Activated CD8-positive, alpha-beta memory T cell treated with anti-CD3 and anti-CD28 coated beads, Interleukin-2, amount 10 ng/mL, durations not matched to agents 7 days and 5 days (primary cell): ENCODE measurements around the gene BCL2. TPM values are rescaled to one million over a fixed set of nuclear protein-coding genes. Genes with fewer than 3 reads are reported as not detected.

Experiments
- ATAC-seq: fragments of 150-1000 bp; cut with Tn5 transposase; one replicate; pipeline ENCODE4 v1.10.0; 2021; ENCODE audit warnings: moderate library complexity
- CTCF ChIA-PET: fragments of 350-600 bp; sonication (Branson Sonifier 250); formaldehyde crosslinking; loops from one replicate; lab custom pipeline; 2021; ENCODE audit warnings: antibody characterized with exemption; lab: Charles Lee
- DNase-seq: peaks from one replicate; pipeline ENCODE4 v3.0.0-alpha.2; 2020
- H3K27ac Mint-ChIP-seq: one replicate; pipeline ENCODE4 v1.8.0; 2021; ENCODE audit warnings: mild to moderate bottlenecking, mixed read lengths
- H3K27me3 Mint-ChIP-seq: one replicate; pipeline ENCODE4 v1.8.0; 2021; ENCODE audit warnings: mixed read lengths
- H3K36me3 Mint-ChIP-seq: one replicate; pipeline ENCODE4 v1.8.0; 2021; ENCODE audit warnings: mild to moderate bottlenecking, mixed read lengths
- H3K4me1 Mint-ChIP-seq: one replicate; pipeline ENCODE4 v1.8.0; 2021; ENCODE audit warnings: mixed read lengths
- H3K4me3 Mint-ChIP-seq: one replicate; pipeline ENCODE4 v1.8.0; 2021; ENCODE audit warnings: mild to moderate bottlenecking, moderate library complexity, mixed read lengths
- H3K9me3 Mint-ChIP-seq: one replicate; pipeline ENCODE4 v1.8.0; 2022; ENCODE audit warnings: low read depth, mixed read lengths
- total RNA-seq, 2 experiments: library from RNA; stranded (reverse); gene quantifications; one replicate each; pipeline ENCODE4 v1.2.3, GENCODE V29; 2021

The BCL2 gene
- total RNA-seq, 2 experiments from 2014 or later: 118 to 143 TPM

DNA sequence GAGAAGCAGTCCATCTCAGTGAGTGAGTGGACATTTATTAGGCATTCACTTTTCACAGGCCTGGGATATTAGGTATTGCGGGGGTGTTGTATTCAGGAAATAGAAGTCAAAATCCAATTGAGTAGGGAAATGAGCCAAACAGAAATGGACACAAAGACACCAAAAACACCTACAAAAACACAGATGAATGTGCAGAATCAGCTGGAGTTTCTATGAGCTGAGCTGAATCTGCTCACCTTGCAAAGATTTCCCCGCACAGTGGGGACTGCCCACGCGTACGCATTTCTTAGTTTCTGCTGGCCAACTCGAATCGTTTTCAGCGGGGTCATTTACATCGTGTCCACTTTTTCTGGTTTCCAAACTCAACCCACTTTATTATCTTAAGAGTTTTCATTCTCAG, 160.0 kb downstream of the BCL2 start:
- DNase-seq (no peak), ATAC-seq (no peak)
- no peaks in the 10 kb centered on the region for H3K9me3 Mint-ChIP-seq
- H3K4me1 Mint-ChIP-seq: peaks cover 100% of the 10 kb centered on the region
- CTCF ChIA-PET: interaction anchor here (2.3 kb wide), 1 partner anchor 163 kb away, joined by 6 read pairs; no protein-coding TSS in a partner anchor
- peak overlapping the region; percentile 90 for H3K27ac Mint-ChIP-seq
- no peaks in the 10 kb centered on the region for H3K27me3 Mint-ChIP-seq
- peaks cover 40% of the 10 kb centered on the region for H3K36me3 Mint-ChIP-seq
- peak overlapping the region; percentile 76 for H3K4me3 Mint-ChIP-seq

DNA sequence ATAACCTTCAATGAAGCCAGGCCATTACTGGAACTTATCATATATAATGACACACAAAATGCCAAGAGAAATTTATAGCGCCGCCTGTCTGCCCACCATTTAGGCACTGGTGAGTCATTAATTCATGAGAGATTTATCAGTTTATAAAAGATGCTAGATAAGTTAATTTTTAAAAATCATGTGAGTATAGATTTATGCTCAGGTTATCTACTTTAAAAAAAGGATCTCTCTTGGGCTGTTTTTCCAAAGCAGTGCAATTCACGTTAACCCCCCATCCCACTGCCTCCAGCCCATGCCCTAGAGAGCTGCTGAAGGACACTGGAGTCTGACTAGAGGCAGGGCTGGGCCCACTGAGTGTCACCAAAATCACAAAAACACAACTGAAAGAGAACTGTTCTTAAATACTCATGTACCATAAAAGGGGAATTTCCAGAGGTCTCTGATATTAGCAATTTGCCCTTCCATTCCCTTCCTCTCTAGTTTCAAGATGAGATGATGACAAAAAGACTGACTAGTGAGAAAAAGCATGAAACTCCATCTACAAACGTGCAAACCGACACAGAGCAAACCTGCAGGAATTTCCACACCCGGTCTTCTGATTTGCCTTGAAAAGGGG, 160.8 kb downstream of the BCL2 start:
- CTCF ChIA-PET: interaction anchor here (1.1 to 9.0 kb wide), 5 partner anchors 28 to 164 kb away, joined by 3 to 50 read pairs (median 5); partner anchors contain the start of gene BCL2
- H3K27ac Mint-ChIP-seq: peak overlapping the region; percentile 90
- no peaks in the 10 kb centered on the region for H3K27me3 Mint-ChIP-seq
- DNase-seq (no peak), ATAC-seq (no peak)
- H3K4me1 Mint-ChIP-seq: peaks cover 100% of the 10 kb centered on the region
- peaks cover 41% of the 10 kb centered on the region for H3K36me3 Mint-ChIP-seq
- H3K4me3 Mint-ChIP-seq: peak overlapping the region; percentile 76
- H3K9me3 Mint-ChIP-seq: no peaks in the 10 kb centered on the region

DNA sequence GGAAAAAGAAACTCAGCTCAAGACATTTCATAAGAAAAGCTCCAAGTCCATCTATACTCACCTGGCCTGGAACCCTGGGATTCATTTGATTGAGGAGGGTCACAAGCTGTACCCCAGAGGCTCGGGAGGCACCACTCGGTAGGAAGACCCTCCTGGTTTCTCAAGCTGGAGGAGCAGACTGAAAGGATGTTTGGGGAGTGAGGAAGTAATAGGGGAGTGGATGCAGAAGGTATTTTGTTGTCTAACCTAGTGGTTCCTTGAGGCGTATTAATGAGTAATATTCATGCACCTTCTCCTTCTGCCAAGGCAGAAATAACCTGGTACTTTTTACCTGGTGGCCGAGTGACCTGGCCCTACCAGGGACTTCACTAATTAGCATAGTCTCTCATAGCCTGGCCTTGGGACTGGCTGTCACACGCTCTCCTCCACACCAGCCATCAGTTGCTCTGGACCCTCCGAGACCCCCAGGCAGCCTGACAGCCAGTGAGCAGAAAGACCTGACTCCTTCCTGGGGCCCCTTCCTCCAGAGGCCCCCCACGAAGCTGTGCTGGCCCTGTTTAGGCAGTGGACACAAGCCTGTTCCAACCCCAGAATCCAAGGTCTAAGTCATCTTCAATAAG, 161.4 kb downstream of the BCL2 start:
- CTCF ChIA-PET: interaction anchor here (0.7 to 9.0 kb wide), 8 partner anchors 22 to 165 kb away, joined by 3 to 50 read pairs (median 4); partner anchors contain the start of gene BCL2
- Mint-ChIP-seq H3K27ac (peak overlapping the region; percentile 90), H3K27me3 (no peaks in the 10 kb centered on the region), H3K9me3 (no peaks in the 10 kb centered on the region), H3K36me3 (peaks cover 37% of the 10 kb centered on the region), H3K4me1 (peaks cover 100% of the 10 kb centered on the region), H3K4me3 (peak overlapping the region; percentile 76)
- ATAC-seq (no peak), DNase-seq (no peak)

DNA sequence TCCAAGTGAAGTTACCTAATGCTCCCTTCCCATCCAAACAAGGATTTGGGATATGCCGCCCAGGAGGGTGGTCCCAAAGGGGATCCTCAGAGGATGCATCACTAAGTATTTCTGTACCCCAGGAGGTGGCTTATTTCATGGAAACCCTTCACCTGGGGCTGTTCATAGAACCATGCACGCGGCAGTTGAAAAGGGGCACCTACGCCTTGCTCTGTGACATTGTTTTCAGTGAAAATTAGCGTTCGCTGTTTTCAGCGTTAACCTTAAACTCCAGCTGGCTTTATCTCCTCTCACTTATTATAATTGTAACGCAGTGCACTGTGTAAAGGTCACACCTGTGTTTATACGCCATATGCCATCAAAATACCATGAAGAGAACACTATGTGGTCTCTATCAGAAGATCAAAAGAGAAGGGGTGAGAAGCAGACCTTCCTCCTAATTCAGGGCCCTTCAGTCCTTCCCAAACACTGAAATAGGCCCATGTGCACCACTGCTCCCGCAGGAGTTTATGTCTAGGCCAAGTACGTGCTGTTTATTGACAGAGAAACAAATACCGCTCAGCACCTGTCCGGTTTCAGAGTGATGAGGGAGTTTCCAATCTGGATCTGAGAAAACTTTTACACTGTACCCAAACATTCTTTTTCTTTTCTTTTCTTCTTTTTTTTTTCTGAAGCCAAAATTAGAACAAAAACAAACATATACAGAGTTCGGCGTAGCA, 162.1 kb downstream of the BCL2 start:
- peaks cover 100% of the 10 kb centered on the region for H3K4me1 Mint-ChIP-seq
- ATAC-seq (no peak), DNase-seq (no peak)
- CTCF ChIA-PET: interaction anchor here (0.7 to 9.0 kb wide), 9 partner anchors 22 to 165 kb away, joined by 3 to 50 read pairs (median 5); partner anchors contain the start of gene BCL2
- H3K4me3 Mint-ChIP-seq: peak overlapping the region; percentile 76
- H3K27me3 Mint-ChIP-seq: no peaks in the 10 kb centered on the region
- H3K27ac Mint-ChIP-seq: peak overlapping the region; percentile 90
- no peaks in the 10 kb centered on the region for H3K9me3 Mint-ChIP-seq
- peaks cover 35% of the 10 kb centered on the region for H3K36me3 Mint-ChIP-seq

DNA sequence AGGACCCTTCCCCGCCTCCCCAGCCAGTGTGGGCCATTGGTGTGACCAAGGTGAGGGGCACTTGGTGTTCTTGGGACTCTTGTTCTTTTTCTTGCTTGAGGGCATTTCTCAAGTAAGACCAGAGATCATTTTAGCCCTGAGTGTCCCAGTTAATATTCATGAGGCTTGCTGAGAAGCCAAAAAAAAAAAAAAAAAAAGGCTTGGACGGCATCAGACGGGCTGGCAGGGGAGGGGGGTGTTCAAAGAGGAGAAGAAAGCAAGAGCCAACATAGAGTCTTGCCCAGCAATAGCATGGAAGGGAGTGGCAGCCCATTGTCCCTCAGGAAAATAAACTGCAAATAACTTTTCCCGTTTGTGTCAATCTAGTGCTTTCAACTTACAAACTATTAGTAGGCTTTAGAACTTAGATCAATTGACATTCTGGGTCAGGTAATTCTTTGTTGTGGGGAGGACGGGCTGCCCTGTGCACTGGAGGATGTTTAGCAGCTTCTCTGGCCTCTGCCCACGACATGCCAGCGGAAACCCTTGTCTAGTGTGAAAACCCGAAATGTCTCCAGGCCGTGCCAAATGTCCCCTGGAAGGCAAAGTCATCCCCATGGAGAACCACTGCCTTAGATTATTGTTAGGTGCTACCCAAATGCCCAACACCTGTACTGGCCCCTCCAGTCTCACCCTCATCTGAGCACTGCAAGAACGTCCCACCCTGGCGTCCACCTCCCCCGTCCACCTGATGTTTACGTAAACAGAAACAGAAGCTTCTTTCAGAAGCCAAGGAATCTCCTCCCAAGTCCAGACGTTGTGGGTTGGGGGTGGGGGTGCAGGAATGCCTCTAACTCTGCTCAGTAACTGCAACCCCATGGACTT, 163.4 kb downstream of the BCL2 start:
- CTCF ChIA-PET: interaction anchor here (0.7 to 9.0 kb wide), 16 partner anchors 11 to 171 kb away, joined by 3 to 50 read pairs (median 4); partner anchors contain the start of gene BCL2
- DNase-seq: no peak
- H3K27me3 Mint-ChIP-seq: no peaks in the 10 kb centered on the region
- no peak for ATAC-seq
- H3K4me1 Mint-ChIP-seq: peaks cover 98% of the 10 kb centered on the region
- peaks cover 35% of the 10 kb centered on the region for H3K36me3 Mint-ChIP-seq
- H3K4me3 Mint-ChIP-seq: peak overlapping the region; percentile 76
- H3K27ac Mint-ChIP-seq: peak overlapping the region; percentile 90
- no peaks in the 10 kb centered on the region for H3K9me3 Mint-ChIP-seq

DNA sequence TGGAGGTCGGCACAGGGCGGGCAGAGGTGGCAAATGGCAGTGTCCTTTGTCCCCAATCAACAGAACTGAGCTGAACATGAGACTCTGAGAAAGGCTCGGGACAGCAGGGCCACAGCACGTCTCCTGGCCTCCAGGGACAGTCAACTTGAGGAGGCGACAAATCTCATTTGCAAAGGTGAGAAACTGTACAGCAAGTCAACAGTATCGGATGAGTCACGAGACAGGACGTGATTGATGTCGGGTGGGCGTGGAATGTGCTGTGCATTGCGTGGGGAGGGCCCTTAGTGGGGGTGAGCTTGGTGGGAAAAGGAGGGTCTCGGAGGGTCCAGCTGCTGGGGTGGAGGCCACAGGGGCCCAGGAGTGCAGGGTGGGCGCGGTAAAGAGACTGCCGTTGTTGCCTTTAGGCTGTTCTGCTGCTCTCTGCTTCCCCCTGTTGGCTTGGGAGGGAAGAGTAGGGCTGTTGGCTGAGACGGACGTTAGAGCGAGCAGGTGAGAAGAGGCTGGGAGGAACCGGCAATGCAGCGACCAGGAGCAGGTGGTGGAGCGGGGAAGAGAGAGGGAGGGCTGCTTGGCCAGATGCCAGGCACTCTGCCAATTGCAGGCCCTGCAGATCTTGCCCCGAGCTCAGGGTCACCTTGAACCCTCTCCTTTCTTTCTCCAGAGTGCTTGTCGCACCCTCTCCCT, 164.3 kb downstream of the BCL2 start:
- CTCF ChIA-PET: interaction anchor here (0.9 to 9.0 kb wide), 28 partner anchors 8 to 172 kb away, joined by 3 to 50 read pairs (median 4); partner anchors contain the start of gene BCL2
- peaks cover 34% of the 10 kb centered on the region for H3K36me3 Mint-ChIP-seq
- ATAC-seq: peak; percentile 81
- H3K27me3 Mint-ChIP-seq: no peaks in the 10 kb centered on the region
- peak; percentile 88 for DNase-seq
- H3K9me3 Mint-ChIP-seq: no peaks in the 10 kb centered on the region
- H3K4me3 Mint-ChIP-seq: peak overlapping the region; percentile 76
- peak overlapping the region; percentile 90 for H3K27ac Mint-ChIP-seq
- peaks cover 96% of the 10 kb centered on the region for H3K4me1 Mint-ChIP-seq

DNA sequence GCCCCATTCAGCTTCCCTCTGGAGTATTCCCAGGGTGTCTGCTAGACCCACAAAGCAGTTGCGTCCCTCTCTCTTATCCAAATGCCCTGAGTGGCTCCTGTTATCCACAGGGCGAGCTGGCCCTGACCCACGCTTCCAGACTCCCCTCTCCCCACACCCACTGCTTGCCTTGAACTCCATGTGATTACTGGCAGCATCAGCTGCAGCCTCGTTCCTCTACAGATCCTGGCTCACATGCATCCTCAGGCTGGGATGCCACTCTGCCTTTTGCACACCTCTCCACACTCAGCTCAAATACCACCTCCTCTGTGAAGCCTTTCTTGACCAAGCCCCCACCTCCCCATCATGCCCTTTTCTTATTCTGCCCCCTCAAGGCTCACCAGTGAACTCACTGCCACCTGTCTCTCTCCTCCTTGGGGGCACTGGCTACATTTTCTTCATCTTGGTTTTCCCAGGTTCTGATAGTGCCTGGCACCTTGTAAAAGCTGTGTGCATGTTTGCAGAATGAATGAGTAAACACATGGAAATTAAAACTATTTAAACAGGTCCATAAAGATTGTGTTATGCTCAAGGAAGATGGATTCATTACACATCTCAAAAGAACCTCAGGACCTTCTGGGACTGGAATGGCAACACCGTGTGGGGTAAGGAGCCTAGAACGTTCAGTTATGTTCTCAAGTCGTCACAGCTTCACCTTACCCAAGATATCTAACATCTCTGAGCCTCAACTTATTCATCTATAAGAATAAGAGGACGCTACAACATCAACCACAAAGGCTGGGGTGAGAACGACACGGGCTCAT, 165.0 kb downstream of the BCL2 start:
- no peaks in the 10 kb centered on the region for H3K9me3 Mint-ChIP-seq
- peak overlapping the region; percentile 90 for H3K27ac Mint-ChIP-seq
- peak overlapping the region; percentile 76 for H3K4me3 Mint-ChIP-seq
- peaks cover 33% of the 10 kb centered on the region for H3K36me3 Mint-ChIP-seq
- H3K4me1 Mint-ChIP-seq: peaks cover 91% of the 10 kb centered on the region
- no peak for ATAC-seq
- H3K27me3 Mint-ChIP-seq: no peaks in the 10 kb centered on the region
- DNase-seq: no peak
- CTCF ChIA-PET: interaction anchor here (0.9 to 9.0 kb wide), 29 partner anchors 9 to 173 kb away, joined by 3 to 50 read pairs (median 4); partner anchors contain the start of gene BCL2

DNA sequence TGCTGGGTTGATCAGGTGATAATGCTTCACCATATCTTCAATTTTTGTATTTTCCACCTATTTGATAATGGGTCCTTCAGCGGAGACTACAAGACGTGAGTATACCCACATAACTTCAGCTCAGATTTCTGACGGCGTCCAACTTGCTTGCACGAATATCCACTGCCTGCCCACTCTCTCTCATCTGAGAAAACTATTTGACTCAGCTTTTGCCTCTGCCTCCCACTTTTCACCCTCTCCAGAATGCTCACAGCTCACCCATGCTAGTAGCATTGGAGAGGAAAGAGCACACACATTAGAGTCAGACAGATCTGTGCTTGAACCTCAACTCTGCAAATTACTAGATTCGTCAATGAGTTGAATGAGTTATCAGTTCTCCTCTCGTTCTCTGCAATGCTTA, 166.8 kb downstream of the BCL2 start:
- peak overlapping the region; percentile 2 for H3K4me3 Mint-ChIP-seq
- ATAC-seq: peak; percentile 9
- no peaks in the 10 kb centered on the region for H3K27me3 Mint-ChIP-seq
- peaks cover 43% of the 10 kb centered on the region for H3K36me3 Mint-ChIP-seq
- peak; percentile 64 for DNase-seq
- H3K4me1 Mint-ChIP-seq: peaks cover 80% of the 10 kb centered on the region
- H3K9me3 Mint-ChIP-seq: no peaks in the 10 kb centered on the region
- CTCF ChIA-PET: interaction anchor here (0.8 to 9.0 kb wide), 5 partner anchors 9 to 166 kb away, joined by 3 to 50 read pairs (median 15); partner anchors contain the start of gene BCL2
- peak overlapping the region; percentile 67 for H3K27ac Mint-ChIP-seq

DNA sequence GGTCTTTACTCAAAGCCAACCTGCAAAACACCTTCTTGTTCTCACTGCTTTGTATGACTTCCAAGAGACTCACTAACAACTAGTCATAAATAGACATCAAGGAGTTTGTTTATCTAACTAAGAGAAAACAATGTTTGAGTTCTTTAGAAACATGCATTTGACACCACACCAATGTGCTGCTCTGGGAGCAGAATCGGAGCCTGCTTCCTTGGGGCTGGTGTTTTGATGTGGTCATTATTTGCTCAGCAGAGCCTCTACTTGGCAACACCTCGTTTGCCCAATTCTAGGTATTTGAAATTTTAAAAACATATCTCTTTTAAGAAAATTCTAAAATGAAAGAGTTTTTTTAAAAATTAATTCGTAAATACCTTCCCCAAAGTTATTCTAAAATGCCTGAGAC, 167.5 kb downstream of the BCL2 start:
- no peaks in the 10 kb centered on the region for H3K27me3 Mint-ChIP-seq
- peaks cover 73% of the 10 kb centered on the region for H3K4me1 Mint-ChIP-seq
- CTCF ChIA-PET: interaction anchor here (1.0 to 9.0 kb wide), 5 partner anchors 10 to 166 kb away, joined by 3 to 50 read pairs (median 15); partner anchors contain the start of gene BCL2
- no peak for ATAC-seq
- no peak for DNase-seq
- no peaks in the 10 kb centered on the region for H3K9me3 Mint-ChIP-seq
- H3K27ac Mint-ChIP-seq: peak overlapping the region; percentile 67
- no peak overlapping the region for H3K4me3 Mint-ChIP-seq
- H3K36me3 Mint-ChIP-seq: peaks cover 44% of the 10 kb centered on the region

DNA sequence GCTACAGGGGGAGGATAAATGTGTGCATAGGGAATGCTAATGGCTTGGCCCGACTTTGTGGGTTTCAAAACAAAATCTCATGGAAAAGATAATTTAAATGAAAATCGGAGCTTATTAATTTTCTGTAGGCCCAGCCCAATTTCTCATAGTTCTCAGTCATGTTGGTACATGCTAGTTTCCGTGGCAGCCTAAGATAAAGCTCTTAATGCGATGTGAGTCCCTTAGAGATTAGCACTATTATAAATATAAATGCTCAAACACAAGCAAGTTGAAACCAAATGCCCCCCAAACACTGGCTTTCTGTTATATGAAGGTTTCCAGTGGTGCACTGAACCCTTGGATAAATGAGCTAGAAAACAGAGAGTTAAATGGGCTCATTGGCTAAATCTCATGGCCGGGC, 168.0 kb downstream of the BCL2 start:
- peaks cover 44% of the 10 kb centered on the region for H3K36me3 Mint-ChIP-seq
- no peaks in the 10 kb centered on the region for H3K27me3 Mint-ChIP-seq
- DNase-seq: no peak
- no peak overlapping the region for H3K4me3 Mint-ChIP-seq
- no peaks in the 10 kb centered on the region for H3K9me3 Mint-ChIP-seq
- no peak for ATAC-seq
- CTCF ChIA-PET: interaction anchor here (1.0 to 9.0 kb wide), 5 partner anchors 10 to 167 kb away, joined by 3 to 50 read pairs (median 10); partner anchors contain the start of gene BCL2
- H3K4me1 Mint-ChIP-seq: peaks cover 67% of the 10 kb centered on the region
- peak overlapping the region; percentile 47 for H3K27ac Mint-ChIP-seq

DNA sequence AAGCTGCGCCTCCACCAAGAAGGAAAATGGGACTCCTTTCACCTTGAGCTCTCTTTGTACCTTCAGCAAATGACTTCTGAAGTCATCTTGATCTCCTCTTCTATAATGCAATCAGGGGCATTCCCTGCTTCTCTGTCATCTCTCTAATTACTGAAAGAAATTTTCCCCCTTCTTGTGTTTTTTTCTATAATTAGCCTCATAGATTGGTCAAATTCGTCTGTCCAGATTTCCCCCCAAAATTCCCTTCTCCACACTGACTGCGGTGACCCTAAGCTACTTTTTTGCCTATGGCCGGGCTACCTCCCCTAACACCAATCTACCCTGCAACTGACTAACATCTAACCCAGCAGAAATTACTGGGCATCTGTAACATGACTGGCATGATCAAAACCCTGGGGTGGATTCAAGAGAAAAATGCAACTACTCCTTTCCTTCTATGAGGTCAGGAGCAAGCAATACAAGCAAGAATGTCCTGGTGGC, 168.6 kb downstream of the BCL2 start:
- H3K4me3 Mint-ChIP-seq: no peak overlapping the region
- H3K9me3 Mint-ChIP-seq: no peaks in the 10 kb centered on the region
- ATAC-seq (no peak), DNase-seq (no peak)
- peaks cover 46% of the 10 kb centered on the region for H3K36me3 Mint-ChIP-seq
- H3K4me1 Mint-ChIP-seq: peaks cover 64% of the 10 kb centered on the region
- CTCF ChIA-PET: interaction anchor here (1.0 to 9.0 kb wide), 6 partner anchors 11 to 172 kb away, joined by 3 to 50 read pairs (median 8); partner anchors contain the start of gene BCL2
- H3K27ac Mint-ChIP-seq: no peak overlapping the region
- no peaks in the 10 kb centered on the region for H3K27me3 Mint-ChIP-seq
